Neural progenitor cell (in vitro differentiated cells): ENCODE results near the gene MAP6. TPM values are rescaled to one million over a fixed set of nuclear protein-coding genes. Genes with fewer than 3 reads are reported as not detected.

Experiments
- DNase-seq: peaks from one replicate; pipeline ENCODE4 v3.0.0-alpha.2; 2016; ENCODE audit warnings: low spot score
- H2AFZ ChIP-seq: fragments of 200-600 bp; sonication (generic); replicated peaks from 2 replicates; pipeline ENCODE4 v1.6.1; 2016; ENCODE audit warnings: antibody characterized with exemption
- H3F3A ChIP-seq: fragments of 200-600 bp; sonication (generic); 2 replicates; pipeline ENCODE4 v1.6.1; 2016; ENCODE audit warnings: antibody characterized with exemption, low read depth
- H3K27ac ChIP-seq: fragments of 200-600 bp; sonication (generic); 2 replicates; pipeline ENCODE4 v1.5.1; 2016; ENCODE audit warnings: mild to moderate bottlenecking
- H3K27me3 ChIP-seq: fragments of 200-600 bp; sonication (generic); 2 replicates; pipeline ENCODE4 v1.6.1; 2016; ENCODE audit warnings: mild to moderate bottlenecking, moderate library complexity
- H3K36me3 ChIP-seq: fragments of 200-600 bp; sonication (generic); 2 replicates; pipeline ENCODE4 v1.5.1; 2016
- H3K4me1 ChIP-seq: fragments of 200-600 bp; sonication (generic); 2 replicates; pipeline ENCODE4 v1.6.1; 2016; ENCODE audit warnings: mixed run types
- H3K4me2 ChIP-seq: fragments of 200-600 bp; sonication (generic); 2 replicates; pipeline ENCODE4 v1.6.1; 2016
- H3K4me3 ChIP-seq: fragments of 200-600 bp; sonication (generic); 2 replicates; pipeline ENCODE4 v1.5.1; 2016
- H3K79me2 ChIP-seq: fragments of 200-600 bp; sonication (generic); 2 replicates; pipeline ENCODE4 v1.6.1; 2016; ENCODE audit warnings: low read depth
- H3K9ac ChIP-seq: fragments of 200-600 bp; sonication (generic); 2 replicates; pipeline ENCODE4 v1.6.1; 2016
- H3K9me3 ChIP-seq: fragments of 200-600 bp; sonication (generic); 2 replicates; pipeline ENCODE4 v1.5.1; 2016; ENCODE audit warnings: low read depth
- H4K20me1 ChIP-seq: fragments of 200-600 bp; sonication (generic); 2 replicates; pipeline ENCODE4 v1.6.1; 2016; ENCODE audit warnings: low read depth
- H3K27ac Mint-ChIP-seq: 3 replicates; pipeline ENCODE4 v1.8.0; 2021; ENCODE audit warnings: mixed read lengths
- H3K27me3 Mint-ChIP-seq: 2 replicates; pipeline ENCODE4 v1.8.0; 2022; ENCODE audit warnings: low read depth, mild to moderate bottlenecking, inconsistent platforms, moderate library complexity, mixed read lengths; ENCODE audit not compliant: insufficient read depth
- H3K36me3 Mint-ChIP-seq: 3 replicates; pipeline ENCODE4 v1.8.0; 2021; ENCODE audit warnings: mixed read lengths
- H3K4me1 Mint-ChIP-seq: 3 replicates; pipeline ENCODE4 v1.8.0; 2021; ENCODE audit warnings: mixed read lengths
- H3K4me3 Mint-ChIP-seq: 3 replicates; pipeline ENCODE4 v1.8.0; 2021; ENCODE audit warnings: mild to moderate bottlenecking, moderate library complexity, mixed read lengths
- H3K9me3 Mint-ChIP-seq: 3 replicates; pipeline ENCODE4 v1.8.0; 2020; ENCODE audit warnings: mixed read lengths
- EZH2 ChIP-seq: fragments of 200-600 bp; sonication (generic); IDR thresholded peaks from 2 replicates; pipeline ENCODE4 v1.6.1; 2017; ENCODE audit warnings: antibody characterized with exemption, mild to moderate bottlenecking, moderate library complexity
- EZH2phosphoT487 ChIP-seq: fragments of 200-600 bp; sonication (generic); IDR thresholded peaks from 2 replicates; pipeline ENCODE4 v1.6.1; 2017; ENCODE audit warnings: antibody characterized with exemption
- total RNA-seq: library from RNA; depleted of rRNA; stranded (reverse); fragments of >200 nt; gene quantifications from 2 replicates; pipeline ENCODE4 v1.2.3, GENCODE V29; 2015; ENCODE audit warnings: low replicate concordance
- TF ChIP-seq, protein P1 (sequence below): fragments of 200-600 bp; sonication (generic); IDR thresholded peaks from 2 replicates; pipeline ENCODE4 v1.5.1; 2017; ENCODE audit warnings: antibody characterized with exemption, mild to moderate bottlenecking

MAP6 gene
- total RNA-seq, 1 donor from 2014 or later: 9.9 TPM

DNA sequence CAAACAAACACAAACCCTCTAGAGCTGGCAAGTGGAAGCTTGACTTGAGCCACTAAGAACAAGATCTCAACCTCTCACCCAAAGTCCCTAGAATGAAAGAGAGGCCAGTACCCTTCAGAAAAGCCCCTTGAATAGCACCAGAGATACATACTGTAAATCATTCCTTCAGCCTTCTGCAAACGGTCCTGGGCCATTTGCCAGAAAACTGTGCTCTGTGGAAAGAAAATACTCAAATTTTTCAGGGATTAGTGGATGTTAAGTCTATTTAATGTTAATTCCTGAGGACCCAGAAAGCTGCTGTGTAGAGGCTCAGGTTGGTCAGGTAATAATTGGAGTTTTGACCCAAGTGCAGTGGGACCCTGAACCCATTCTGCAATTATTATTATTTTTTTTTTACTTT is 89.9 kb downstream of the MAP6 start:
- Mint-ChIP-seq H3K4me1 (peaks cover 20% of the 10 kb centered on the region), H3K4me3 (no peak overlapping the region), H3K27ac (no peak overlapping the region), H3K9me3 (no peaks in the 10 kb centered on the region), H3K36me3 (peaks cover 3% of the 10 kb centered on the region), H3K27me3 (peaks cover 9% of the 10 kb centered on the region)
- Histone ChIP-seq H3K4me1 (peaks cover 10% of the 10 kb centered on the region), H3K9ac (no peak overlapping the region), H3K79me2 (no peaks in the 10 kb centered on the region), H3F3A (peaks cover 48% of the 10 kb centered on the region), H3K4me2 (no peak overlapping the region), H3K27ac (no peak overlapping the region), H4K20me1 (no peaks in the 10 kb centered on the region), H3K9me3 (no peaks in the 10 kb centered on the region), H3K27me3 (no peaks in the 10 kb centered on the region), H3K4me3 (no peak overlapping the region), H3K36me3 (no peaks in the 10 kb centered on the region), H2AFZ (no peak overlapping the region)
- TF ChIP-seq, protein P1, sequence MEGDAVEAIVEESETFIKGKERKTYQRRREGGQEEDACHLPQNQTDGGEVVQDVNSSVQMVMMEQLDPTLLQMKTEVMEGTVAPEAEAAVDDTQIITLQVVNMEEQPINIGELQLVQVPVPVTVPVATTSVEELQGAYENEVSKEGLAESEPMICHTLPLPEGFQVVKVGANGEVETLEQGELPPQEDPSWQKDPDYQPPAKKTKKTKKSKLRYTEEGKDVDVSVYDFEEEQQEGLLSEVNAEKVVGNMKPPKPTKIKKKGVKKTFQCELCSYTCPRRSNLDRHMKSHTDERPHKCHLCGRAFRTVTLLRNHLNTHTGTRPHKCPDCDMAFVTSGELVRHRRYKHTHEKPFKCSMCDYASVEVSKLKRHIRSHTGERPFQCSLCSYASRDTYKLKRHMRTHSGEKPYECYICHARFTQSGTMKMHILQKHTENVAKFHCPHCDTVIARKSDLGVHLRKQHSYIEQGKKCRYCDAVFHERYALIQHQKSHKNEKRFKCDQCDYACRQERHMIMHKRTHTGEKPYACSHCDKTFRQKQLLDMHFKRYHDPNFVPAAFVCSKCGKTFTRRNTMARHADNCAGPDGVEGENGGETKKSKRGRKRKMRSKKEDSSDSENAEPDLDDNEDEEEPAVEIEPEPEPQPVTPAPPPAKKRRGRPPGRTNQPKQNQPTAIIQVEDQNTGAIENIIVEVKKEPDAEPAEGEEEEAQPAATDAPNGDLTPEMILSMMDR: no peak
- no peak for TF ChIP-seq EZH2
- no peak for TF ChIP-seq EZH2phosphoT487
- no peak for DNase-seq

DNA sequence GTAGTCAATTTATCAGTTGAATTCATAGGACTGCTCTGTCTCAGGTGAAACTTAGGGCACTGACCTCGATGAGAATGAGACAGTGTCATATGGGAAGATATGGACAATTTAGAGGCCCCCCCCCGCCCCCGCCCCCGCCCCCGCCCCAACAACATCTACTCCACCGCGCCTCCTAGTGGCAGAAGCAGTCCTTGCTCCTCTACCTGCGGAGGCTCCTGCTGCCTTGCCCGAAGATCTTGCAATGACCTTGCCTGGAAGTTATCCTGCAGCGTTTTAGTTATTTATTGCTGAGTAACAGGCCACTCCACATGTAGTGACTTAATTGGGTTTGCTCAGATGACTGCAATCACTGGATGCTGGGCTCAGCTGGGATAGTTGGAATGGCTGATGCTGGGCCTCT is 91.6 kb downstream of the MAP6 start:
- H3K9ac ChIP-seq: no peak overlapping the region
- H3K9me3 ChIP-seq: no peaks in the 10 kb centered on the region
- Mint-ChIP-seq H3K4me3 (no peak overlapping the region), H3K36me3 (peaks cover 10% of the 10 kb centered on the region), H3K27ac (no peak overlapping the region), H3K4me1 (peaks cover 11% of the 10 kb centered on the region), H3K9me3 (no peaks in the 10 kb centered on the region), H3K27me3 (peaks cover 12% of the 10 kb centered on the region)
- H3K27me3 ChIP-seq: no peaks in the 10 kb centered on the region
- H3K4me2 ChIP-seq: no peak overlapping the region
- no peaks in the 10 kb centered on the region for H3K79me2 ChIP-seq
- peak; percentile 59 for DNase-seq
- H2AFZ ChIP-seq: no peak overlapping the region
- H3K4me1 ChIP-seq: no peaks in the 10 kb centered on the region
- H4K20me1 ChIP-seq: no peaks in the 10 kb centered on the region
- H3F3A ChIP-seq: peaks cover 45% of the 10 kb centered on the region
- no peak overlapping the region for H3K27ac ChIP-seq
- H3K36me3 ChIP-seq: no peaks in the 10 kb centered on the region
- no peak for TF ChIP-seq EZH2
- no peak for TF ChIP-seq EZH2phosphoT487
- TF ChIP-seq, protein P1: peak; percentile 60
- no peak overlapping the region for H3K4me3 ChIP-seq

DNA sequence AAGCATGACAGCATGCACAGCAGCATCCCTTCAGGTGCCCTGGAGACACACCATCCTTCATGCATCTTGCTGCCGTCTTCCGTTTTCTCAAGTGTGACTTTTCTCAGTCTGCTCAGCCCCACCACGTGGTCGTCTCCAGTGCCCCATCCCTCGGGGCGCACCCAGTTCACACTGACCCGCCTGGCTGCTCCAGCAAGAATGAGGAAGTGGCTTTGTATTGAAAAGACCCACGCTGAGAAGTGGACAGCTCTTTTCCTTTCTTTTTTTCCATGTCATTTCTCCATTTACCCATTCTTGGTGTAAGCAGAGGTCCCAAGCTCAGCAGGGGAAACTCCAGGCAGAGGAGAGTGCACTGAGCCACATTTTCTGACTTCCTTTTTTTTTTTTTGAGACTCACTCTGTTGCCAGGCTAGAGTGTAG is 92.3 kb downstream of the MAP6 start:
- Mint-ChIP-seq H3K9me3 (no peaks in the 10 kb centered on the region), H3K27ac (peak overlapping the region; percentile 76), H3K4me3 (no peak overlapping the region), H3K4me1 (peaks cover 11% of the 10 kb centered on the region), H3K36me3 (peaks cover 10% of the 10 kb centered on the region), H3K27me3 (peaks cover 12% of the 10 kb centered on the region)
- H3K4me1 ChIP-seq: no peaks in the 10 kb centered on the region
- no peaks in the 10 kb centered on the region for H3K36me3 ChIP-seq
- H3K9me3 ChIP-seq: no peaks in the 10 kb centered on the region
- no peak overlapping the region for H3K4me2 ChIP-seq
- no peak overlapping the region for H2AFZ ChIP-seq
- H4K20me1 ChIP-seq: no peaks in the 10 kb centered on the region
- no peak overlapping the region for H3K4me3 ChIP-seq
- no peak for TF ChIP-seq EZH2phosphoT487
- TF ChIP-seq EZH2: no peak
- TF ChIP-seq, protein P1: no peak
- H3K9ac ChIP-seq: no peak overlapping the region
- H3K27ac ChIP-seq: no peak overlapping the region
- H3F3A ChIP-seq: peaks cover 43% of the 10 kb centered on the region
- no peak for DNase-seq
- H3K27me3 ChIP-seq: no peaks in the 10 kb centered on the region
- H3K79me2 ChIP-seq: no peaks in the 10 kb centered on the region
